Neutrophil (primary cell): Measurements from ENCODE around the gene SBNO2.
A peak's percentile ranks its signal among the peaks of the same experiment; 100 is the strongest.

Experiments
- H3K27ac ChIP-seq: fragments of 200-600 bp; sonication (generic); 2 replicates; pipeline ENCODE4 v1.5.1; 2016; ENCODE audit warnings: mild to moderate bottlenecking, moderate library complexity
- H3K27me3 ChIP-seq: fragments of 200-600 bp; sonication (generic); 2 replicates; pipeline ENCODE4 v1.6.0; 2016; ENCODE audit warnings: mild to moderate bottlenecking
- H3K36me3 ChIP-seq: fragments of 200-600 bp; sonication (generic); 2 replicates; pipeline ENCODE4 v1.5.1; 2017
- H3K4me1 ChIP-seq, 2 experiments: fragments of 200-600 bp in 1 of 2; sonication (generic) in 1 of 2; 1 replicate in 1 of 2; 2 replicates in 1 of 2; pipeline versions ENCODE4 v1.5.1 to v1.6.1; 2013 to 2016; ENCODE audit warnings: low read depth in 1 of 2, low read length in 1 of 2, mild to moderate bottlenecking in 1 of 2, moderate library complexity in 1 of 2; ENCODE audit not compliant: control insufficient read depth in 1 of 2, insufficient read depth in 1 of 2
- H3K4me3 ChIP-seq, 2 experiments: fragments of 200-600 bp in 1 of 2; sonication (generic) in 1 of 2; 1 replicate in 1 of 2; 2 replicates in 1 of 2; pipeline ENCODE4 v1.5.1; 2013 to 2016; ENCODE audit warnings: low read depth in 1 of 2, low read length in 1 of 2, mild to moderate bottlenecking in 1 of 2, moderate library complexity in 1 of 2
- H3K9me3 ChIP-seq: fragments of 200-600 bp; sonication (generic); 2 replicates; pipeline ENCODE4 v1.5.1; 2016
- CTCF ChIP-seq: fragments of 200-600 bp; sonication (generic); IDR thresholded peaks from 2 replicates; pipeline ENCODE4 v1.5.1; 2016; ENCODE audit warnings: antibody characterized with exemption

SBNO2 gene

GRCh38 chr19:1103708-1104310, 70.3 kb downstream of the SBNO2 start, which contains the start of gene GPX4:
Gene GPX4 (plus strand): TSS chr19:1103994. CDS start chr19:1104044, 50 bp downstream.
- Histone ChIP-seq H3K27ac (peak within 1 kb of the TSS; percentile 96), H3K4me1 (peaks cover 73 to 81% of the 10 kb centered on the region in 2 experiments), H3K9me3 (no peaks in the 10 kb centered on the region), H3K4me3 (peak within 1 kb of the TSS; percentile 73 to 86), H3K36me3 (peaks cover 29% of the 10 kb centered on the region), H3K27me3 (no peaks in the 10 kb centered on the region)
- peak; percentile 33 for TF ChIP-seq CTCF

DNA sequence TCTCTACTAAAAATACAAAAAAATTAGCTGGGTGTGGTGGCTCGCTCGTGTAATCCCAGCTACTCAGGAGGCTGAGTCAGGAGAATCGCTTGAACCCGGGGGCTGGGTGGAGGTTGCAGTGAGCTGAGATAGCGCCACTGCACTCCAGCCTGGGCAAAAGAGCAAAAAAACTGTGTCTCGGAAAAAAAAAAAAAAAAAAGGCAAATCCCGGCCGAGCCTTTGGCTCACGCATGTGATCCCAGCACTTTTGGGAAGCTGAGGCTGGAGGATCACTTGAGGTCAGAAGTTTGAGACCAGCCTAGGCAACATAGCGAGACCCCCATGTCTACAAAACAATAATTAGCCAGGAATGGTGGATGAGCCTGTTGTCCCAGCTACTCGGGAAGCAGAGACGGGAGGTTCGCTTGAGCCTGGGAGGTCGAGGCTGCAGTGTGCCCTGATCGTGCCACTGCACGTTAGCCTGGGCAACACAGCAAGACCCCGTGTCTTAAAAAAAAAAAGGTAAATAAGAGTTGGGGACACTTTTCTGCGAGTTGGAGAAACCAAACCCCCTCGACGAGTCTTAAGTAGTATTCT, 70.8 kb downstream of the SBNO2 start:
- Histone ChIP-seq H3K9me3 (no peaks in the 10 kb centered on the region), H3K27me3 (no peaks in the 10 kb centered on the region), H3K4me3 (peak overlapping the region; percentile 73 to 86), H3K4me1 (peaks cover 79 to 87% of the 10 kb centered on the region in 2 experiments), H3K36me3 (peaks cover 23% of the 10 kb centered on the region), H3K27ac (peak overlapping the region; percentile 96)
- TF ChIP-seq CTCF: no peak

DNA sequence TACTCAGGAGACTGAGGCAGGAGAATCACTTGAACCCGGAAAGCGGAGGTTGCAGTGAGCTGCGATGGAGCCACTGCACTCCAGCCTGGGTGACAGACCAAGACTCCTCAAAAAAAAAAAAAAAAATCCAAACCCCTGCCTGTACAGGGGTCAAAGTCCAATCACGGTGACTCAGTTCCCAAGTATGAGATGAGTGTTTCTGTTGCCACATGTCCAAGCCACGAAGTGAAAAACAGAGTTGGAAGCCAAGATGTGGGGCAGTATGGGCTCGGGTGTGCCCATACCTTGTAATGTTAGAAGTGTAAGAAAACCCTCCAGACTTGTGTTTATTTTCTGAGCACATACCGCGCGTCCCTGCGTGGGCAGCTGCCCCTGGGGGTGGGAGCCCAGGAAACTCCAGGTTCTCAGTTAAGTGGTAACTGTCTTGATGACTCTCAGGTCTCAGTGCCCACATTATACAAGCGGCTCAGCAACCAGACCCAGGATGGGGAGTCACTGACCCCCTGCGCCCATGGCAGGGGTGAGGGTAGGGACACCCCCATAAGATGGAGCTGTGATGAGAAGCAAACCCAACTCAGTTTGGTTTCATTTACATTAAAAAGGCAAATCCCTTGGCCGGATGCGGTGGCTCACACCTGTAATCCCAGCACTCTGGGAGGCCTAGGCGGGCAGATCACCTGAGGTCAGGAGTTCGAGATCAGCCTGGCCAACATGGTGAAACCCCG, 71.5 kb downstream of the SBNO2 start:
- Histone ChIP-seq H3K4me3 (peak overlapping the region in 1 of 2 experiments; percentile 86), H3K27ac (peak overlapping the region; percentile 96)

DNA sequence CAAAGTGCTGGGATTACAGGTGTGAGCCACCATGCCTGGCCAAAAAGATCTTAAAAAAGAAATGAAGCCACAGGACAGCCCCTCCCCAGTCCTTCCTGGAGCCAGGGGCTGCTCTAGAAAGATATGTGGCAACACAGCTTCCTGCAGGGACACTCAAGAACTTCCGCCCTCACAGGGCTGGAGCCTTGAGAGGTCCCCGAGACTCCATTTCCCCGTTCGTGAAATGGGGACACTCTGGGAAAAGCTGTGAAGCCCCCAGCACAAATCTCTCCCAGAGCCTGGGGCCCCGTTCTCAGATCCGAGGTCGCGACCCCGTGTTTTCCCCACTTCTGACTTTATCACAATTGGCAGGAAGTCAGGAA, 72.8 kb downstream of the SBNO2 start:
- H3K27me3 ChIP-seq: no peaks in the 10 kb centered on the region
- peaks cover 79 to 84% of the 10 kb centered on the region in 2 experiments for H3K4me1 ChIP-seq
- peak overlapping the region; percentile 96 for H3K27ac ChIP-seq
- H3K36me3 ChIP-seq: peaks cover 4% of the 10 kb centered on the region
- H3K9me3 ChIP-seq: no peaks in the 10 kb centered on the region
- TF ChIP-seq CTCF: no peak
- H3K4me3 ChIP-seq: peak overlapping the region; percentile 31 to 52

More for the DNA sequence above, 71.5 kb downstream of the SBNO2 start:
- no peak for TF ChIP-seq CTCF
- no peaks in the 10 kb centered on the region for H3K9me3 ChIP-seq
- H3K27me3 ChIP-seq: no peaks in the 10 kb centered on the region
- H3K4me1 ChIP-seq: peaks cover 85 to 93% of the 10 kb centered on the region in 2 experiments
- H3K36me3 ChIP-seq: peaks cover 16% of the 10 kb centered on the region

DNA sequence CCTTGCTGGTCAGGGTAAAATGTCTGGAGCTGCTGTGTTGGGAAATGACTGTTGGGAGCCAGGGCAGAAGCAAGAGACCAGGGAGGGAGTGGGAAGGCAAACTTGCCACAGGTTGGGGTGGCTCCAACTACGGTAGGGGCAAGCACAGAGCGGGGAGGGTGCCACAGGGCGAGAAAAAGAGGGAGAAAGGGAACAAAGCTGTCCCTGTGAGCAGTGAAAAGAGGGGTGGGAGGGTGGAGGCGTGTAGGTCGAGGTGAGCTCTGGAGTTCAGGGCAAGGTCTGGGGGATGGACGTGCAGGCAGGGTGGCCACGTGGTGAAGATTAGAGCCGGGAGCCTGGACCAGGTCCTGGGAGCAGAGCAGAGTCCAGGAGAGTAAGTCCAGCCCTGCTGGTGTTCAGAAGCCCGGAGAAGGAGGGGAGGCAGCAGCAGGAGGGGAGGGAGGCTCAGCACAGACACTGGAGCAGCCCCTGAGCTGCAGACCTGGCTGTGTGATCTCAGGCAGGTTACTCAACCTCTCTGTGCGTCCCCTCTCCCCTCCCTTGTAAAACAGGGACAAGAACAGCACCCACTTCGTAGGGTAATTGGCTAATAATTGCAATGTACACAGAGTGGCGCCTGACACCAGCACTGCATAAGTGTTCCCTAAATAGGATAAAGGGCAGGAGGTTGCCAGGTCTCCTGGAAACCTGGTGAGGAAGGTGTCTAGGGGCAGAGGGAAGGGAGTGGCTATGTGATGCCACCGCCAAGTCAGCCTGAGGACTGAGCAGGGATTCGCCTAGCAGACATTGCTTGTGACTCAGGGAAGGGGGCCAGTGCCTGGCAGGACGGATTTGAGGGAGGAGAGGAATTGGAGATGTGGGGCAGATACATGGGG, 75.7 kb downstream of the SBNO2 start:
- Histone ChIP-seq H3K9me3 (no peaks in the 10 kb centered on the region), H3K4me3 (no peak overlapping the region), H3K27ac (peak overlapping the region; percentile 96), H3K27me3 (no peaks in the 10 kb centered on the region), H3K4me1 (peaks cover 81 to 84% of the 10 kb centered on the region in 2 experiments), H3K36me3 (no peaks in the 10 kb centered on the region)
- no peak for TF ChIP-seq CTCF
